HepG2 (cell line): Measurements from ENCODE around the gene HSD17B2. TPM values are rescaled to one million over a fixed set of nuclear protein-coding genes. Genes with fewer than 3 reads are reported as not detected.

ENCODE experiments used
- EEA1 ChIP-seq: sonication (generic); formaldehyde crosslinking; IDR thresholded peaks from 2 replicates; pipeline ENCODE4 v1.5.1; 2020; ENCODE audit warnings: mild to moderate bottlenecking, missing genetic modification reagents, borderline replicate concordance
- ZC3H13 ChIP-seq: sonication (generic); formaldehyde crosslinking; IDR thresholded peaks from 2 replicates; pipeline ENCODE4 v1.8.1; 2023; ENCODE audit warnings: mild to moderate bottlenecking, missing genetic modification reagents, moderate library complexity
- polyA plus RNA-seq, 8 experiments: library from polyadenylated mRNA; depleted of rRNA in 3 of 8; stranded (reverse) in 7 of 8; unstranded in 1 of 8; fragments of >200 nt; fragmentation: Illumina TruSeq in 4 of 8; extraction: Trizol in 4 of 8; gene quantifications; 2 replicates each; pipeline versions ENCODE4 v1.2.1 to v1.2.3, GENCODE V29; 2011 to 2016; ENCODE audit warnings: low read depth in 4 of 8, missing spikeins in 1 of 8, mixed read lengths in 1 of 8; ENCODE audit not compliant: insufficient read depth in 1 of 8
- total RNA-seq, 5 experiments: library from RNA; depleted of rRNA; stranded (reverse); fragments of >200 nt; fragmentation: Illumina TruSeq; extraction: Trizol; gene quantifications; 2 replicates each; pipeline ENCODE4 v1.2.3, GENCODE V29; 2016; ENCODE audit warnings: low read depth in 1 of 5
- TF ChIP-seq, protein P1 (sequence below): sonication (generic); formaldehyde crosslinking; IDR thresholded peaks from 2 replicates; pipeline ENCODE4 v1.4.0; 2020; ENCODE audit warnings: missing genetic modification reagents
- TF ChIP-seq, protein P2 (sequence below): sonication (generic); formaldehyde crosslinking; IDR thresholded peaks from 2 replicates; pipeline ENCODE4 v1.8.1; 2023; ENCODE audit warnings: missing genetic modification reagents, inconsistent platforms, borderline replicate concordance
- TF ChIP-seq, protein P3 (sequence below): sonication (generic); formaldehyde crosslinking; IDR thresholded peaks from 2 replicates; pipeline ENCODE4 v1.4.0; 2020; ENCODE audit warnings: missing genetic modification reagents, borderline replicate concordance
- TF ChIP-seq, protein P4 (sequence below): sonication (generic); formaldehyde crosslinking; IDR thresholded peaks from 2 replicates; pipeline ENCODE4 v1.5.0; 2020; ENCODE audit warnings: missing genetic modification reagents, mild to moderate bottlenecking, borderline replicate concordance

The HSD17B2 gene
- total and polyA plus RNA-seq, 2 of the 13 experiments (the other 11 are each of a cell fraction or from before 2014, with no cell fraction given): 26.3 to 69.3 TPM

DNA sequence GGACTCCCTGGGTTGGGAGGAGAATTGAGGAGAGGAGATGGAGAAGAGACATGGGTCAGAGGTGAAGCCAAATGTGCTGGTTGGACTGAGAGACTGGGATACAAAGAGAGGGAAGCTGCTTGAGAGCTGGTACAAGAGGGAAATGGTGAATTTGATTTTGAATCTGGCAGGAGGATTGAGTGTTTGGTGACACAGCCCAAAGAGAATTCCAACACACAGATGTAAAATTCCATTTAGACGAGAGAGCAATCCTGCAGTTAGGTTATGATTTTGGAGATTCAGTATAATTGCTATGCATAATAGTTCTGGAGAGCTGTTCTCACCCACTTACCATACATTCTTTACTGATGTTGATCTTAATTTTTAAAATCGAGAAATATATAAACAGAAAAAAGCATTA, 57.7 kb downstream of the HSD17B2 start (continued):
- TF ChIP-seq, protein P1, sequence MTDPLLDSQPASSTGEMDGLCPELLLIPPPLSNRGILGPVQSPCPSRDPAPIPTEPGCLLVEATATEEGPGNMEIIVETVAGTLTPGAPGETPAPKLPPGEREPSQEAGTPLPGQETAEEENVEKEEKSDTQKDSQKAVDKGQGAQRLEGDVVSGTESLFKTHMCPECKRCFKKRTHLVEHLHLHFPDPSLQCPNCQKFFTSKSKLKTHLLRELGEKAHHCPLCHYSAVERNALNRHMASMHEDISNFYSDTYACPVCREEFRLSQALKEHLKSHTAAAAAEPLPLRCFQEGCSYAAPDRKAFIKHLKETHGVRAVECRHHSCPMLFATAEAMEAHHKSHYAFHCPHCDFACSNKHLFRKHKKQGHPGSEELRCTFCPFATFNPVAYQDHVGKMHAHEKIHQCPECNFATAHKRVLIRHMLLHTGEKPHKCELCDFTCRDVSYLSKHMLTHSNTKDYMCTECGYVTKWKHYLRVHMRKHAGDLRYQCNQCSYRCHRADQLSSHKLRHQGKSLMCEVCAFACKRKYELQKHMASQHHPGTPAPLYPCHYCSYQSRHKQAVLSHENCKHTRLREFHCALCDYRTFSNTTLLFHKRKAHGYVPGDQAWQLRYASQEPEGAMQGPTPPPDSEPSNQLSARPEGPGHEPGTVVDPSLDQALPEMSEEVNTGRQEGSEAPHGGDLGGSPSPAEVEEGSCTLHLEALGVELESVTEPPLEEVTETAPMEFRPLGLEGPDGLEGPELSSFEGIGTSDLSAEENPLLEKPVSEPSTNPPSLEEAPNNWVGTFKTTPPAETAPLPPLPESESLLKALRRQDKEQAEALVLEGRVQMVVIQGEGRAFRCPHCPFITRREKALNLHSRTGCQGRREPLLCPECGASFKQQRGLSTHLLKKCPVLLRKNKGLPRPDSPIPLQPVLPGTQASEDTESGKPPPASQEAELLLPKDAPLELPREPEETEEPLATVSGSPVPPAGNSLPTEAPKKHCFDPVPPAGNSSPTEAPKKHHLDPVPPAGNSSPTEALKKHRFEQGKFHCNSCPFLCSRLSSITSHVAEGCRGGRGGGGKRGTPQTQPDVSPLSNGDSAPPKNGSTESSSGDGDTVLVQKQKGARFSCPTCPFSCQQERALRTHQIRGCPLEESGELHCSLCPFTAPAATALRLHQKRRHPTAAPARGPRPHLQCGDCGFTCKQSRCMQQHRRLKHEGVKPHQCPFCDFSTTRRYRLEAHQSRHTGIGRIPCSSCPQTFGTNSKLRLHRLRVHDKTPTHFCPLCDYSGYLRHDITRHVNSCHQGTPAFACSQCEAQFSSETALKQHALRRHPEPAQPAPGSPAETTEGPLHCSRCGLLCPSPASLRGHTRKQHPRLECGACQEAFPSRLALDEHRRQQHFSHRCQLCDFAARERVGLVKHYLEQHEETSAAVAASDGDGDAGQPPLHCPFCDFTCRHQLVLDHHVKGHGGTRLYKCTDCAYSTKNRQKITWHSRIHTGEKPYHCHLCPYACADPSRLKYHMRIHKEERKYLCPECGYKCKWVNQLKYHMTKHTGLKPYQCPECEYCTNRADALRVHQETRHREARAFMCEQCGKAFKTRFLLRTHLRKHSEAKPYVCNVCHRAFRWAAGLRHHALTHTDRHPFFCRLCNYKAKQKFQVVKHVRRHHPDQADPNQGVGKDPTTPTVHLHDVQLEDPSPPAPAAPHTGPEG (CRISPR knock-in tag): no peak
- TF ChIP-seq, protein P2, sequence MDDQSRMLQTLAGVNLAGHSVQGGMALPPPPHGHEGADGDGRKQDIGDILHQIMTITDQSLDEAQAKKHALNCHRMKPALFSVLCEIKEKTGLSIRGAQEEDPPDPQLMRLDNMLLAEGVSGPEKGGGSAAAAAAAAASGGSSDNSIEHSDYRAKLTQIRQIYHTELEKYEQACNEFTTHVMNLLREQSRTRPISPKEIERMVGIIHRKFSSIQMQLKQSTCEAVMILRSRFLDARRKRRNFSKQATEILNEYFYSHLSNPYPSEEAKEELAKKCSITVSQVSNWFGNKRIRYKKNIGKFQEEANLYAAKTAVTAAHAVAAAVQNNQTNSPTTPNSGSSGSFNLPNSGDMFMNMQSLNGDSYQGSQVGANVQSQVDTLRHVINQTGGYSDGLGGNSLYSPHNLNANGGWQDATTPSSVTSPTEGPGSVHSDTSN (CRISPR knock-in tag): no peak
- TF ChIP-seq ZC3H13: no peak
- TF ChIP-seq, protein P3, sequence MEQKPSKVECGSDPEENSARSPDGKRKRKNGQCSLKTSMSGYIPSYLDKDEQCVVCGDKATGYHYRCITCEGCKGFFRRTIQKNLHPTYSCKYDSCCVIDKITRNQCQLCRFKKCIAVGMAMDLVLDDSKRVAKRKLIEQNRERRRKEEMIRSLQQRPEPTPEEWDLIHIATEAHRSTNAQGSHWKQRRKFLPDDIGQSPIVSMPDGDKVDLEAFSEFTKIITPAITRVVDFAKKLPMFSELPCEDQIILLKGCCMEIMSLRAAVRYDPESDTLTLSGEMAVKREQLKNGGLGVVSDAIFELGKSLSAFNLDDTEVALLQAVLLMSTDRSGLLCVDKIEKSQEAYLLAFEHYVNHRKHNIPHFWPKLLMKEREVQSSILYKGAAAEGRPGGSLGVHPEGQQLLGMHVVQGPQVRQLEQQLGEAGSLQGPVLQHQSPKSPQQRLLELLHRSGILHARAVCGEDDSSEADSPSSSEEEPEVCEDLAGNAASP (CRISPR knock-in tag): no peak
- no peak for TF ChIP-seq EEA1 (CRISPR knock-in tag)
- TF ChIP-seq, protein P4, sequence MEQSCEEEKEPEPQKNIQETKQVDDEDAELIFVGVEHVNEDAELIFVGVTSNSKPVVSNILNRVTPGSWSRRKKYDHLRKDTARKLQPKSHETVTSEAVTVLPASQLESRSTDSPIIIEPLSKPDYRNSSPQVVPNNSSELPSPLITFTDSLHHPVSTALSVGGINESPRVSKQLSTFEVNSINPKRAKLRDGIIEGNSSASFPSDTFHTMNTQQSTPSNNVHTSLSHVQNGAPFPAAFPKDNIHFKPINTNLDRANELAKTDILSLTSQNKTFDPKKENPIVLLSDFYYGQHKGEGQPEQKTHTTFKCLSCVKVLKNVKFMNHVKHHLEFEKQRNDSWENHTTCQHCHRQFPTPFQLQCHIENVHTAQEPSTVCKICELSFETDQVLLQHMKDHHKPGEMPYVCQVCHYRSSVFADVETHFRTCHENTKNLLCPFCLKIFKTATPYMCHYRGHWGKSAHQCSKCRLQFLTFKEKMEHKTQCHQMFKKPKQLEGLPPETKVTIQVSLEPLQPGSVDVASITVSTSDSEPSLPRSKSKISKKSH (CRISPR knock-in tag): no peak
